ENCODE results near the gene GATA5.

GRCh38 chr20:62495749-62496567 lies 20.2 kb upstream of the GATA5 start:
- TF ChIP-seq POLR2A (IDR thresholded peaks at IDR 0.05) = no peak
- no peak for TF ChIP-seq CTCF (IDR thresholded peaks at IDR 0.05)

All from uterus (tissue), 2 donors.